Measurements from ENCODE around the gene ABCA4.

ABCA4 gene

DNA sequence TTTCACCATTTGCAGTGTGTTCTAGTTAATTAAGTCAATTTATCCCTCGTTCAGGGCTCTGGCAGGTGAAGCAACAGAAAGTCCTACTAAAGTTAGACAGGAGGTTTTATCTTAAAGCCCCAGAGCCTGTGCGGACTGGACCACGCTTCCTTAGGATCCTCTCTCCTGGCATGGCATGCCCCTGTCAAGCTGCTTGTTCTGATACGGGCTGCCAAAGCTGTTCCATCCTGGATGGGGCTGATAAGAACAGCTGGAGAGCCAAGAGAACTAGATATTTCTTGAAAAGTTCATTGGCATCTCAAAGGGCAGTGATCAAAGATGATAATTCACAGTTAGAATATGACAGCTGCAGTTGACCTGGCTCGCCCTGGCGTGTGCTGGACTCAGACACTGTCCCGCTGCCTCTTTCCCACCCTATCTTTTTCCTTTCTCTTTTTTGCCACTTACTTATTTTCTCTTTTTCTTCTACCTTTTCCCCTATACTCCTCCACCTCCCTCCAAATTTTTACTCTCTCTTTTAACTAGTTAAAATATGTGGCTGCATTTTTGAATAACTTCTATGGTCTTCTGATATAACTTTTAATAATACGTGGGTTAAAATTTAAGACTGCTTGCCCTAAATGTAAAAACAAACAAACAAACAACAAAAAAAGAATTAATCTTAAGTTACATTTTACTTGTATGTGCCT lies 96.7 kb downstream of the ABCA4 start:
- no peak for DNase-seq

DNA sequence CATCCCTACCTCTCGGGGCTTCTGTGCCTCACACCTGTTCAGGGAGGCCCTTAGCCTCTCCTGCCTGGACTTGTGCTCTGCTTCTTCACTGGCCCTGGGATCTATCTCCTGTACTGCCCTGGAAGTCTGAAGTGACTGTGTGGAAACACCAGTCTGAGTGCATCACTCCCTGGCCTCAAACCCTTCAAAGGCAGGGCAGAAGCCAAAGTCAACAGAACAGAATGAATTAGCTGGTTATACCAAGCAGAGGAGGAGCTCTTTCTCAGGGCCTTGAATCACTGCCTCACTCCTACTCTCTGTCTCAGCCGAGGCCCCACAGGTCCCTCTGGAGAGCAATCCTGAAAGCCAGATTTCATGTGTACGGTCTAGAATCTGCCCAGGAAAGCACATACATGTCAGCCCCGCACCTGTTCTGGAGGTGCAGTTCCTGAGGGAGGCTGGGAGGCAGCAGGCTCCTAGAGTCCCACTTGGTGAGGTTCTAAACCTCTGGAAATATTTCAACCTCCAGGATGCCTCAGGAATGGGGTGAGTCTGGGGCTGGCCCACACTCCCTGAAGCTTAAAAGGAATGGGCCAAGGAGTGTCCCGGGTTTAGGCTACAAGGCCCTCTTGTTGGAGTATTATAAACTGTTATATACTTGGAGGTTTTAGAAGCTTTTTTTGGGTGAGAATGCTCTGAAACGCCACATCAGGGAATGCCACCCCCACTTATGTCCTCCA lies 98.3 kb downstream of the ABCA4 start:
- DNase-seq = no peak

DNA sequence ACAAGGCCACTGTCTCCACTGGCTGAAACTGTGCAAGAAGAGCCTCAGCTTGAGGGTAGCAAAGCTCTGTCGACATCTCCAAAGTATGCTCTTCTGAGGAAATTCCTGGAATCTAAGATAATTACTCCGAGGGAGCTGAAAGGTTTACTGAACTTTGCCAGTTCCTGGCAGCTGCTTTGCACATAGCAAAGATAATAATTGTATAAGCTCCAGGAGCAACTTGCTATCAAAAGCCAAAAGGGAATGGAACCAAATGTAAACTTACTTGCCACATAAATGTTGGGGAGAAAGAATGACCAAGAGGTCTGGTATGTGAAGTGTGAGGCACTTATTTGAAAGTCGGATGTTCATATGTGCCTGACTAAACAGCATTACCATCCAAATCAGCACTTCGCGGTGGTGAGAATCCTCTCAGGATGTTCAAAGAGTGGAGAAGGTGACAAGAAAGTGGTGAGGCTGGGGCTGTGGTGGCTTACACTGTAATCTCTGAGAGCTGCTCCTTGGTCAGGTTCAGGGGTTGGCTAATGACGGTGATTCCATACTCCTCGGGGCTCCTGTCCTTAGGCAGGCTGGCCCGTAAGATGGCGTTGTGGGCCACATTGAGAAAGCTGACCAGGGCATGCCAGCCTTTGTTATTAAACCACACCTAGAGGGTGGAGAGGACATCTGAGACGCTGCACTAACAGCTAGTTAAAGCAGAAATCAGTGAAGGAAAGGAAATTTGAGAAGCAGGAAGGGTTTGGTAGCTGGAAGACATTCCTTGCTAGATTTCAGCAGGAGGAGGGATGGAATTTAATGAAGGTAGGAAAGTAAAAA lies 100.0 kb downstream of the ABCA4 start:
- no peak for DNase-seq

DNA sequence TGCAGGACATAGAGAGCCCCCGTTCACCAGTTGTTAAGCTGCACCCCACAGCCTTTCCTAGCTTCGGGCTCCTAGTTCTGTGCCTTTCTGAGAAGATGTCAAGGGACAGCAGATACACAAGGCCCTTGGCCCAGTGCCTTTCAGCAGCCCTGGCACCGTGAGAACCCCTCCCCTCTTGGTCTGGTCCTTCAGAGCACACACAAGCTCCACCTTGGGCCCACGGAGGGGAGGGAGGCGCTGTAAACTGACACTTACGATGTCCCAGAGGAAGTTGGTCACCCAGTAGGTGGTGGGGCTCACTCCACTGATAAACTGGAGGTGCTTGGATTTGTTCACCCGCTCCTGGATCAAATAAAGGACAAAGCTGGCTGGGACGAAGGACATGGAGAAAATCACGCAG lies 101.6 kb downstream of the ABCA4 start:
- no peak for DNase-seq

DNA sequence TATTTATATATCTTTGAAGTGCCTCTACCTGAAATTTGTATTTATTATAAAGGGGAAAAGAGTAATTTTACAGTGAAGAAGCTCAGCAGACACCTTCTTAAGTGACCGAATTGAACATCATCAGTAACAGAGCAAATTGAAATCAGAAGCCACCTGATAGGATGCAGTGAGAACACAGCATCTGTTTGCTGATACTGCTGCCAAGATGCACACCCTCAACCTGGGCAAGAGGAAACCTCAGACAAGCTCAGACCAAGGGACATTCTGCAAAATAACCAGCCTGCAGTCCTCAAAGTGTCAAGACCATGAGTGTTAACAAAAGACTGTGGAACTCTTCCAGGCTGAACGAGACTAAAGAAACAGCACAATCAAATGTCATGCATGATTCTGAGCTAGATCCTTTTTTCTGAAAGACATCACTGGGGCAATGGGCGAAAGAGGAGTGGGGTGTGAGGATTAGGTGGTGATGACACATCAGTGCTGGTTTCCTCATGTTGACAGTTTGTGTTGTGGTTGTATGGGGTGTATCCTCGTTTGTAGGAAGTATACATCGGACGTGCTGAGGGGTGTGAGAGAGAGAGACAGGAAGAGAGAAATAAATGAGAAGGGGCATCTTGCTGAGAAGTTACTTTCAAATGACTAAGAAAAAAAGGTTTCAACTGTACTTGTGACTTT lies 103.7 kb downstream of the ABCA4 start:
- DNase-seq = no peak

DNA sequence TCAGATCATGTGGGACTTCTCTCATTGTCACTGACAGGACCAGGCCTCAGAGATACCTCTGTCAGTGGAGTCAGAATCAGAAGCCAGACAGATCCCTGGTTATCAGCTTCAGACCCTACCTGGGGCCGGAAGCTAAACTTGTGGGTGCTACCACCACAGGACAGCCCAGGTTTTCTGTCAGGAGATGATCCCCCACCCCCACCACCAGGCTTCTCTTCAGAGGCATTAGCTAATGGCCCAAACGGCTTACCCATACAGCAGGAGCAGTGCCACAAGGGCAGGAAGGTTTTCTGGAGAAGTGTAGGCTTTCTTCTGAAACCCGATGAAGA lies 105.5 kb downstream of the ABCA4 start:
- DNase-seq = no peak

DNA sequence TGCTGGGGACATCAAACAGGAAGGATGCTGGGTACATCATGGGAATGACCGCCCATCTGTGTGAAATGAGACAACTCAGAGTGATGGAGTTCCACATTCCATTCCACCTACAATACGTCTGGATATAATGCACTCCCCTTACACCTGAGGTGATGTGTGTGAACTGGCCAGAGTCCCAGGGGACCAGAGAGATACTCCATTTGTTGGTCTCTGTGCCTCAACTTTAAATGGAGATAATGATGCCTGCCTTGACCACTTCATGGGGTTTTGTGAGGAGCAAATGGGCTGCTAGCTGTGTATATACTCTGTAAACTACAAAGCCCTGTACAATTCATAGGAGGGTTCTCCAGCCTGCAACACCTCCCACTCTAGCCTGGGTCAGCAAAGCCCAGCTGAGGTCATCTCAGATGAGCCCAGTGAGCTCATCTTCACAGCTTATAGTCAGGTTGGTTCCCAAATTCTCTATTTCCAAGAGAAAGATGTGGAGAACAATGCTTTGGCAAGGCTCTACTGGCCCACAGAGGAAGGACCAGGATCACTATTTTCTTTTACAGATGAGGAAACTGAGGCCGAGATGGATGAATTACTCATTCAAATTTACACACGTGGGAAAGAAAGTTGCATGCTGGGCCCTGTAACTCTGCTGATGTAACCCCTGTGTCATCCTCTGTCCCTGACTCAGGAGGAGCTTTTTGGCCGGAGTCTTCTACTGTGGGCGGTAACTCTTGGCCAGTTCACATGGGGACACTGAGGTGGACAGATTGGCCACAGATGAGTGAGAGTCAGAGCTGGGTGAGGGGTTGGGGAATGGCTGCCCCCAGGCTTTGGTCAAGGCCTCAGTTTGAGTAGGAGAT lies 106.1 kb downstream of the ABCA4 start:
- no peak for DNase-seq

DNA sequence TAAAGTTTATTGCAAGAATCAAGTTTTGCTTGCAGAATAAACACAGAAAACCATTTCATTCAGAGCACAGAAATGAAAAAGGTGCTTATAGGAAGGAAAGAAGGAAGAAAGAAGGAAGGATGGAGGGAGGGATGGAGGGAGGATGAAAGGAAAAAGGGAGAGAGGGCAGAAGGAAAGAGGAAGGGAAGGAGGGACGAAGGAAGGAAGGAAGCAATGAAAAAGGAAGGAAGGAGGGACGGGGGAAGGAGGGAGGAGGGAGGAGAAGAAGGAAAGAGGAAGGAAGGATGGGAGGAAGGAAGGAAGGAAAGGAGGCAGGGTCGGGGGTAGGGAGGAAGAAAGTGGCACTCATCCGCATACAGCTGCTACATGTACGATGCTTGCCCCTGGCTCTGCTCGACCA lies 106.9 kb downstream of the ABCA4 start:
- DNase-seq = no peak

DNA sequence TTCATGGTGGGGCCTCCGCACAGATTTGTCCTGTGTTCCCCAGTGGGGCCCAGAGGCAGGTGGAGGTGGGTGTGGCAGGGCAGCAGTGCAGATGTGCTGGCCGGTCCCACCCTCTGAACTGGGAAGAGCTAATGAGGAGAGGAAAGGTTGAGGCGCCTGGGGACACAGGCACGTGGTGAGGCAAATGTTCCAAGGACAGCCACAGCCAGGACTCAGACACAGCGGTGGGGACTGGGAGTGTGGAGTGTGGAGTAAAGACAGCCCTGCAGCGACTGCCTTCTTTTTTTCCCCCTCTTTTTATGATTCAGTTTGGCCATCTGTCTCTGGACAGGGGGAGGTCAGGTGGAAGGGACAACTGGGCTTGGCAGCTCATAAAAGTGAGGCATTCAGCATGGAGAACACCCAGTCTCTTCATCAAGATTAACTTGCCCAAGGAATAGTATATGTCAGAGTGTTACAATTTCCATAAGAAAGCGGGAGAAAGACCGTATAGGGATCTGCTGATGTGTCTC lies 107.5 kb downstream of the ABCA4 start:
- no peak for DNase-seq

DNA sequence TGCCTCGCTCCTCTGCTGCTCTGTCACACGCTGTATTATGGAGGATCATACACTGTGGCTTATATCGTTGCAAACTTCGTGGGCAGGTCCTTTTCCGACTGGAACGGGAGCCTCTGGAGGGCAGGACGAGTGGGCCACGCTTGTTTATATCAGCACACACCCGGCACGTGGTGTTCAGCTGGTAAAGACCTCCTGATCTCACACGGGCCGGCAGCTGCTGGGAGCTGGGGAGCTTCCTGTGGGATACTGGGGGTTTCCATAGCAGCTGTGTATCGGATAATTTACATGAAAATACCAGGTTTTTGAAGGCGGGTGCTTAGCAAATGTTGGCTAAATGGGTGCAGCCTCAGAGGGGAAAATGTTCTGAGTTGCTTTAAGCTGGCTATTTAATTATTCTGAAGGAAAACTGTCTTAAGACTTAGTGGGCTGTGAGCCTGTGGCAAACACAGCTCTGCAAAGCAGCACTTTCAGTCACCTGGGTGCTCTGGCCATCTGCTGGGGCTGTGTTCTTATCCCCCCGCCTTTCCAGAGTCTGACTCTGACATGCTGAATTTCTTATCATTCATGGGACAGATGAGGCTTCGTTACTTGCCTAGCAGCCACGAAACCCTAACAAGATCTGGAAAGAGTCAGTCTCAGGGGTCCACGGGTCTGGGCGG lies 108.1 kb downstream of the ABCA4 start:
- no peak for DNase-seq

DNA sequence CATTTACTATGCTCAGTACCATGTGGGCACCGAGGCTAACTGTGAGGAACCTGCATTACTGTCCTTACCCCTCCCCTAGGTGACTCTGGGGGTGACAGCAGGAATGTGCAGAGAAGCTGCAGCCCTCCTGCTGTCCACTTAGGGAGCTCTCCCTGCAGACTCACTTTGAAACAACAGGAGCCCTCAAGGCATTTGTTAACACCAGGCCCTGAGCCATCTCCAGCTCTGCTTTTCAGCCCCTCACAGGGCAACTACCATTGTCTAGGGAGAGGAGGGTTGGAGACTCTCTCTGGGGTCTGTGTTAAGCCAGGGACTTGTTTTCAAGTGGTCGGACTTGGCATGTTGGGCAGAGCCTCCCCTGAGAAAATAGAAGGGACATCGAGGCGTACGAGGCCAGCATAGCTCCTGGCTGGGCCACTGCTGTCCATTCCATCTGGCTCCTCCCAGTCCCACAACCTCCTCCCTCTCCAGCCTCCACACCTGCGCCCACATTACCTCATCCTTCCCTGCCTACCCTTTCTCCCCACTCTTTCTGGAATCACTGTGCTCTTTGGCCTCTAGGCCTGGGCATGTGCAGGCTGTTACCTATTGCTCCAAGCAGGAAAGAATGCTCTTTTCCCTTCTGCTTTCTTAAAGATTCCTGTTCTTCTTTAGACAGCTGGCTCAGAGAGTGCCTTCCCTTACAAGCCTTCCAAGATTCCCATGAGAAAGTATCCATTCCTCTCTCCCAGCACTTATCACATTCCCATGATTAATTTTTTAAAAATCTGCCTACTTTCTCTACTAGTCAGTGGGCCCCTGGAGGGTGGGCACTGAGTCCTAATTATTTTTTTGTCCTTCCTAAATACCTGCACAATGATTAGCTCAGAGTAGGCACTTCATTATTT lies 109.0 kb downstream of the ABCA4 start:
- DNase-seq = no peak

DNA sequence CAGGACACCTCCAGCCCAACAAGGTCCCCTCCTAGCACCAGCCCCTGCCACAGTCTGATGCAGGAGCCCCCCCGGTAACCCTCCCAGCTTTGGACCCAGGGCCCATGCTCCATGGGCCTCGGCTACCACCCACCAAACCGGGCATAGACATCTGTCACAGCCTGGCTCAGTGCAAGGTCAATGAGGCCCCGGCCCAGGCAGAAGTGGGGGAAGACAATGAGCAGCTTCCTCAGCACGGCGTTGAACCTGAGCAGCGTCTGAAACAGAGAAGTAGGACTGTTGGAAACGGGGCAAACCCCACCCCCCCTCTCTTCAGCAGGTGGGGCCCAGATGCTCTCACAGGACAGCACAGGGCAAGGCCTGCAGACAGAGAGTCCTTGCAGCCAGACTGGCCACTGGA lies 109.8 kb downstream of the ABCA4 start:
- DNase-seq = no peak

DNA sequence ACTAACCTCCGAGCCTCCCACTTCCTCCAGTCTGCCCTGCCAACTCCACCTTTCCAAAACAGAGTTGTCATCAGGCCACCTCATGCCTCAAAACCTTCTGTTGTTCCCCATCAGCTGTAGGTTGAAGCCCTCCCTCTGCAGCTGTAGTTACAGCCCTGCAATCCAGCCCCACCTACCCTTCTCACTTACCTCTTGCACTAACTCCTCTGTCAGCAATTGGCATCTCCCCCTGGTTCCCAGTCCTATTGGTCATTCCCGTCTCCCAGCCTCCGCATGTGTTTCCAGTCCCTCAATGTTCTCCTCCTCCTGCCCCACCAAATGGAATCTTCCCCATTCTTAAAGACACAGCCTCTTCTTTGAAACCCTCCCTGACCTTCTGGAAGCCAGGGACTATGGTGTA lies 111.6 kb downstream of the ABCA4 start:
- DNase-seq = no peak

DNA sequence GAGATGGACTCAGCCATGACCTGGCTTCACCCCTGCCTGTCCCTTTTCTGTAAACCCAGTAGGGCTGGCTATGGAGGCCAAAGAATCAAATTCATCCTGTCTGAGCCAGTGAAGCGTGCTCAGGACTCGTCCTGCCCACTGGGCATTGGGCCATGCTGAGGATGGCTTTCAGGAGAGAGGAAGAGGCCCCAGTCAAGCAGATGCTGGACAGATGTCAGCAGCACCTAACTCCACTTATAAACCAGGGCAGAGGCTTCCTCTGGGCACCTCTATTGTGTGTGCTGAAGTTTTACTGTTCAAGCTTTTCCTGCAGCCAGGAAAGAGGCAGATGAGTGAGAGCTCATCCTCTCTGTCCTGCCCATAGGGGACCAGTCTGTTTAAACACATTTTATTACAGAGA lies 114.3 kb downstream of the ABCA4 start:
- no peak for DNase-seq

DNA sequence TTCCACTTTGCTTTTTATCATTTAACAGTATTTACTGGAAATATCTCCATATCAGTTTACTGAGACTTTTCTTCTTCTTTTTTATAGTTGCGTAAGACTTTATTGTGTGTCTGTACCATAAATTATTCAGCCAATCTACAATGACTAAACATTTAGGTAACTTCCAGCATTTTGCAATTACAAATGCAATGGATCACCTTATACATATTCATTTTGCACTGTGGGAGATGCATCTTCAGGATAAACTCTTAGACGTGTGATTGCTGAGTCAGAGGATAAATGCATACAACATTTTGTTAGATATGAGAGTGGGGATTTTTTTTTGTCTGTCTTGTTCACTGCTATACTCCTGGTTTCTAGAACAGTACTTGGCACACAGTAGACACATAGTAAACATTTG lies 116.0 kb downstream of the ABCA4 start:
- no peak for DNase-seq

DNA sequence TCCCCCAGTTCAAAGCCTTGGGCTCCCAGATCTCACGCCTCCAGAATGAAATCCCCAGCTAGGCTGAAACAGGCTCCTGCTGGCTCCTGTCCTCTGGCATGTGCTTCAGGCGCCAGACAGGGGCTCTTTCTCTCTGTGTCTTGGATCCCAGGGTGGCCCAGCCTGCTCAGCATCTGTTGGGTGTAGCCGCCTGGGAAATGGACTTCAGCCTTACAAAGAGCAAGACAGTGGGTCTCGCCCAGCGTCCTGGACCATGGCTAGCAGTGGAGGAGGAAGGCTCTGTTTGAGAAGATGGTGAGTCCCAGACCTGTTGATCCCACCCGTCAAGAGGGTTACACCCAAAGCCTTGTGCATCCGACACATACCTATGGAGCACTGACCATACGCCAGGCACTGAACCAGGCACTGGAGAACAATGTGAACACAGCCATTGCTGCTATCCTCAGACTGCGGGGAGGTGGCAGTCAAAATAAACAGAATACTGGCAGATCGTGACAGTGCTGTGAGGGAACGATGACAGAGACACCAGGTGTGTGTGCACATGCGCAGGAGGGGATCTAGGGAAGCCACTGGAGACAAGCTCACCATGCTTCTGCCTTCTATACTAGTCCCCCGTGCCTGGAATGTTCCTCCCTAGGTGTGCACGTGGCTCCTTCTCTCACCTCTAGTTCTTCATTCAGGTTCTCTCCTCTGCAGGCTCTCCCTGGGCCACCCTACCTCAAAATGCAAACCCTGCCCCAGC lies 118.7 kb downstream of the ABCA4 start:
- DNase-seq = no peak

DNA sequence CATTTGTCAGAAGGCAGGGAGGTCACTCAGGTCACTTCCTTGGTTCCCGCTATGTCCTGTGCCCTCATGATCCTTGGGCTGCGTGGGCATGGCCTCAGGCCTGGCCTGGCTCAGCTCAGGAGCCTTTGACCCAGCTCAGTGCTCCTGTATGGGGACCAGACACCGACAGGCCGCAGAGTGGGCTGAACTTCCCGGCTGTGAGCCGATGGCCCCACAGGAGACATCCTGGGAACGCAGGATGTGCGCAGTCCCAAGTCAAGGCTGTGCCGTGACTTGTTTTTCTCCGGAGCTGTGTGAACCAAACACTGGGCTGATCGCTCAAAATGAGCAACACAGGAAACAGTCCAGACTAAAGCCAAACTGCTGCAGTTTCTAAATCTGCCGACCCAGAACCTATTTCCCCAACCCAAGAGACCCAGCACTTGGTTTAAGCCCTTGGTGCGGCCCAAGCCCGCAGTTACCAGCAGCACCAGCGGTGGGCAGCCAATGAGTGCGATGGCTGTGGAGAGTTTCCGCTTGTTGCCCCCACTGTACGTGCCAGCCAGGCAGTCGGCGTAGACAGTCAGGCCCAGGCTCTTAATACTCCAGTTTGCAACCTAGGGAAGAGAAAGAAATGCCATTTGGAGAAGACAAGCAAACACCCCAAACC lies 119.4 kb downstream of the ABCA4 start:
- no peak for DNase-seq

DNA sequence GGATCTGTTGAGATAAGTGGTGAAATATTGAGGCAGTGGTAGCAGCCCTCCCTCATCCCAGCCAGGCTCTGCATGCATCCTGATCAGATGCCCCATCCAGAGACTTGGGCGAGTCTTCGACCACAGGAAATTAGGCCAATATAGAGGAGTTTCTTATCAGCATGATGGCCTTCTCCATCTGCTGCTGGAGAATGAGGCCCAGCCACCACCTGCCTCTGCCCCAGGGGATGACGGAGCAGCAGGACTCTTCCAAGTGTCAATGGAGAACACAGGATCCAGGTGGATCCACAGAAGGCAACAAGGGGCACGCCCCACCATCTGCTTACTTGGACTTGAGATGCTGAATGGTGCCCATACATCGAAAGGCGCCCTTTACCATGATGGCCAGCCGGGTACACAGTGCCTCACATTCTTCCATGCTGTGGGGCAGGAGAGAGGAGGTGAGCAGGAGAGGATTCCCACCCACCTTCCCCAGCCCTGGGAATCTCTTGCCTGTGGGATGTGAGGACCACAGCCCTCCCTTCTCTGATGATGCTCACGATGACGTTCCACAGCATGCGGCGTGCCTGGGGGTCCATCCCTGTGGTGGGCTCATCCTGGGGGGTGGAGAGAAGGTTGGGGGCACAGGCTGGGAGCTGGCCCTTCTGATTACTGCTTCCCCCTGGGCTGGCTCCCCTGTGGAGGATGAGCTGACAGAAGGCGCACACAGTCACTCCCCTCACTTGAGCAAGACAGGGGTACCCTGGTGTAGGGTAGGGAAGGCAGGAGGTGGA lies 120.3 kb downstream of the ABCA4 start:
- DNase-seq = no peak

Measured in activated gamma-delta T cell (primary cell).